OCI-LY3 (cell line): Measurements from ENCODE around the gene IFT43.

ENCODE experiments used
- H2AFZ ChIP-seq: fragments of 200-600, 300-600 bp; shearing (Covaris generic); 2 replicates; pipeline ENCODE4 v1.6.0; 2014; ENCODE audit warnings: antibody characterized with exemption, low read depth, low read length
- H3K27ac ChIP-seq: fragments of 200-600, 300-600 bp; sonication (generic); 2 replicates; pipeline ENCODE4 v1.5.1; 2014; ENCODE audit warnings: mild to moderate bottlenecking, low read length, moderate library complexity, mixed read lengths
- H3K27me3 ChIP-seq: fragments of 200-600, 300-600 bp; sonication (generic); 2 replicates; pipeline ENCODE4 v1.6.1; 2014; ENCODE audit warnings: low read depth, low read length, mixed read lengths
- H3K36me3 ChIP-seq: fragments of 200-600, 300-600 bp; sonication (generic); replicated peaks from 2 replicates; pipeline ENCODE3; 2014; ENCODE audit warnings: low read depth, low read length, mixed read lengths
- H3K4me1 ChIP-seq: fragments of 300-600, 200-600 bp; sonication (generic); 2 replicates; pipeline ENCODE4 v1.6.1; 2014; ENCODE audit warnings: low read length, mixed read lengths
- H3K4me2 ChIP-seq: fragments of 200-600, 300-600 bp; sonication (generic); 2 replicates; pipeline ENCODE4 v1.6.1; 2014; ENCODE audit warnings: low read length, mixed read lengths
- H3K4me3 ChIP-seq: fragments of 300-600, 200-600 bp; sonication (generic); 2 replicates; pipeline ENCODE4 v1.5.1; 2014; ENCODE audit warnings: antibody characterized with exemption, mild to moderate bottlenecking, low read length, moderate library complexity
- H3K79me2 ChIP-seq: fragments of 300-600, 200-600 bp; shearing (Covaris generic); 2 replicates; pipeline ENCODE4 v1.6.1; 2014; ENCODE audit warnings: mild to moderate bottlenecking, low read length, mixed read lengths
- H3K9ac ChIP-seq: fragments of 300-600, 200-600 bp; shearing (Covaris generic); 2 replicates; pipeline ENCODE4 v1.6.0; 2014; ENCODE audit warnings: mild to moderate bottlenecking, low read length, moderate library complexity
- H3K9me3 ChIP-seq: fragments of 200-600, 300-600 bp; shearing (Covaris generic); 2 replicates; pipeline ENCODE4 v1.6.1; 2014; ENCODE audit warnings: low read length, mixed read lengths; ENCODE audit not compliant: insufficient read depth
- H4K20me1 ChIP-seq: fragments of 200-600, 300-600 bp; sonication (generic); 2 replicates; pipeline ENCODE4 v1.6.1; 2016; ENCODE audit warnings: low read length, mixed read lengths; ENCODE audit not compliant: insufficient read depth
- EZH2phosphoT487 ChIP-seq: fragments of 200-600 bp; shearing (Covaris generic); IDR thresholded peaks from 2 replicates; pipeline ENCODE4 v1.6.1; 2018; ENCODE audit warnings: antibody characterized with exemption, mixed run types, low read depth
- TF ChIP-seq, protein P1 (sequence below): fragments of 200-600, 300-600 bp; sonication (generic); IDR thresholded peaks from 2 replicates; pipeline ENCODE4 v1.5.1; 2014; ENCODE audit warnings: antibody characterized with exemption, low read length, low read depth

The IFT43 gene

DNA sequence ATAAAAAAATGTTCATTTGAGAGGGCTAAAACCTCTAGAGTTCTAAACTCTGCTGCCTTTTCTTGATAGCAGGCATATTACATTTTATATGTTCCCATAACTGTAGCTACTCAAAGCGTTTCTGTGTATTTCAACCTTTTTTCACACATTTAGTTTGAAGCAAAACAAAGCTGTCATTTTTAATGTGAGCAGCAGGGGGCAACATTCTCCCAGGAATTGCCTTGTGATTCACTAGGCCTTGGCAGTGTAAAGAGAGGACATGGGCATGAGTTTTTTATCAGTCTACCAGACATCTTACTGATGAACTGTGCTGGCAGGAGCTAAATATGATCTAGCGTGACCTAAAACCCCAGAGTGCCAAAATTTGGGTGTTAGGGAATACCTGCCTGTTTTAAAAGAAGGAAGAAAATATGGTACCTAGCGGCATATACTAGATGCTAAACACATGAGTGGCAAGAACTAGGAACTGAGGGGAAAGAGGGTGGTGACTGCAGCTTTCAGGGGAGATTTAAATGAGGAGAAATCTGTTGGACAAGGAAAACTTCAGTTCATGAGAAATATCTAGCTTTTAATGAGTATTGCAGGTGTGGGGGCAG, 65.3 kb downstream of the IFT43 start:
- H3K27me3 ChIP-seq: no peaks in the 10 kb centered on the region
- no peak overlapping the region for H3K4me3 ChIP-seq
- no peaks in the 10 kb centered on the region for H3K36me3 ChIP-seq
- no peaks in the 10 kb centered on the region for H3K4me1 ChIP-seq
- no peak overlapping the region for H3K27ac ChIP-seq
- no peaks in the 10 kb centered on the region for H4K20me1 ChIP-seq
- H3K9ac ChIP-seq: no peak overlapping the region
- no peaks in the 10 kb centered on the region for H3K9me3 ChIP-seq
- H3K4me2 ChIP-seq: no peak overlapping the region
- H2AFZ ChIP-seq: no peak overlapping the region
- no peaks in the 10 kb centered on the region for H3K79me2 ChIP-seq
- TF ChIP-seq, protein P1, sequence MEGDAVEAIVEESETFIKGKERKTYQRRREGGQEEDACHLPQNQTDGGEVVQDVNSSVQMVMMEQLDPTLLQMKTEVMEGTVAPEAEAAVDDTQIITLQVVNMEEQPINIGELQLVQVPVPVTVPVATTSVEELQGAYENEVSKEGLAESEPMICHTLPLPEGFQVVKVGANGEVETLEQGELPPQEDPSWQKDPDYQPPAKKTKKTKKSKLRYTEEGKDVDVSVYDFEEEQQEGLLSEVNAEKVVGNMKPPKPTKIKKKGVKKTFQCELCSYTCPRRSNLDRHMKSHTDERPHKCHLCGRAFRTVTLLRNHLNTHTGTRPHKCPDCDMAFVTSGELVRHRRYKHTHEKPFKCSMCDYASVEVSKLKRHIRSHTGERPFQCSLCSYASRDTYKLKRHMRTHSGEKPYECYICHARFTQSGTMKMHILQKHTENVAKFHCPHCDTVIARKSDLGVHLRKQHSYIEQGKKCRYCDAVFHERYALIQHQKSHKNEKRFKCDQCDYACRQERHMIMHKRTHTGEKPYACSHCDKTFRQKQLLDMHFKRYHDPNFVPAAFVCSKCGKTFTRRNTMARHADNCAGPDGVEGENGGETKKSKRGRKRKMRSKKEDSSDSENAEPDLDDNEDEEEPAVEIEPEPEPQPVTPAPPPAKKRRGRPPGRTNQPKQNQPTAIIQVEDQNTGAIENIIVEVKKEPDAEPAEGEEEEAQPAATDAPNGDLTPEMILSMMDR: peak; percentile 88
- TF ChIP-seq EZH2phosphoT487: no peak

DNA sequence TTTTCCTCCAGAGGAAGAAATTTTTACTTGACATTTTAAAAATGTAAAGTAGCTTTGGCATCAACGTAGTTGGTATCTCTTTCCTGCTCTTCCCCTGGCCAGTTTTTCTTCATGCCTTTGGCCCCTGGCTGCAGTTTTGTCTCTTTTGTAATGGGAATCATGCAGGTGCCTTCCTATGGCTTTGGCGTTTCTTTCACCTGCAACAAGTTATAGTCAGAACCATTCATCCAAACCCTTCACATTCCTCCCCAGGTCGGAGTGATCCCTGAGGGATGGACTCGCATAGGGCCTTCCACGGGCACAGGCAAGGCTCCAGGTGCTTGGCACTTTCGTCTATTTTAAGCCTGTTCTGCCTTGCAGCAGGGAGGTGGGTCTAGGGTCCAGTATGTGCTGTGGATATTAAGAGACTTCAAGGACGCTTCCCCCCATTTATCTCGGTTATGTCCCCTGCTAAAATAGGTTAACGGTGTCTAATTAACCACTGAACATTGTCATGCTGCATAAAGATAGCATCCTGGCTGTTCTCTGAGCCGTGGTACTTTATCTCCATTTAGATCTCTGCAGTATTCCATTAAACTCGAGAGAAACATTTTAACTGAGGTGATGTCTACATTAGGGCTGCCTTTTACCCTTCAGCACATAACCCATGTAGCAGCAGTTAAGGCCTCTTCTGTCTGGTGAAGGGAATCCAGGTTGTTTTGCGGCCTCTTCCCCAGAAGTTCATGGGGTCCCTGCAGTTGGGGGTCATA, 66.3 kb downstream of the IFT43 start:
- no peaks in the 10 kb centered on the region for H3K36me3 ChIP-seq
- H3K4me1 ChIP-seq: no peaks in the 10 kb centered on the region
- H3K27ac ChIP-seq: no peak overlapping the region
- H3K27me3 ChIP-seq: no peaks in the 10 kb centered on the region
- no peak overlapping the region for H3K4me2 ChIP-seq
- TF ChIP-seq, protein P1: no peak
- no peak for TF ChIP-seq EZH2phosphoT487
- no peak overlapping the region for H3K9ac ChIP-seq
- H3K4me3 ChIP-seq: no peak overlapping the region
- no peaks in the 10 kb centered on the region for H3K79me2 ChIP-seq
- no peaks in the 10 kb centered on the region for H3K9me3 ChIP-seq
- H4K20me1 ChIP-seq: no peaks in the 10 kb centered on the region
- H2AFZ ChIP-seq: no peak overlapping the region

DNA sequence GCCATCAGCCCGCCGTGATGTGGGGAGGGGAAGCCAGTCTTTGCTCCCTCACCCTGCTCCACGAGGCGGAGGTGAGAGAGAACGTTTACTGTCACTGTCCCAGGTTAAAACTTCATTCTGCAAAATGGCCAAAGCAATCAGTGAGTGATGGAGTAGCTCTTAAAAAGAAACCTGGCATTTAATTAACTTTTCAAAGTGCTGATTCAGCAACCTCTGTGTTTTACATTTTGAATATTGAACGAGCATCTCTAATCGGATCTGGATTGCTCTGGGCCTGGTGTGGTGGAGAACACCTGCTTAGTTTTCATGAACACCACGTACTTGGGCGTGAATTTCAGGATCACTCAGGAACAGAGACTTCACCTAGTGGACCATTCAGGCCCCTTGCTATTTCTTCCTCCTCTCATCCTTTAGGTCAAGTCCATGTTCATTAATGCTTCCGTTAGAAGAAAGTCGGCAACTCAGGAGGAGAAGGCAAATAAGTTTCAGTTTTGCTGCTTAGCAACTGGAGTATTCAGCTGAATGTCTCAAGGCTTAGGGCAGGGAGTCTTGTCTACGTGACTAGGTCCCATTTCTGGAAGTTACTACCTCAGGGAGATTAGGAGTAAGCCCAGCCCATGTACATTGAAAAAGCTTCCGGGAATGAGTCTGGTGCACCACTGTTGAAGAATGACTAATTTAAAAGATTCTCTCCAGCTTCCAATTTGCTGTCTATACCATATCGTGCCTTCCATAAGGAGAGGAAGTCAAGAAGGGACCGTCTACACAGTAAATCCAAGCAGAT, 68.2 kb downstream of the IFT43 start:
- Histone ChIP-seq H3K9me3 (no peaks in the 10 kb centered on the region), H3K27ac (no peak overlapping the region), H2AFZ (no peak overlapping the region), H3K27me3 (no peaks in the 10 kb centered on the region), H3K9ac (no peak overlapping the region), H3K4me2 (no peak overlapping the region), H3K4me3 (no peak overlapping the region), H4K20me1 (no peaks in the 10 kb centered on the region), H3K4me1 (no peaks in the 10 kb centered on the region), H3K36me3 (no peaks in the 10 kb centered on the region), H3K79me2 (no peaks in the 10 kb centered on the region)
- TF ChIP-seq EZH2phosphoT487: no peak
- TF ChIP-seq, protein P1: no peak

DNA sequence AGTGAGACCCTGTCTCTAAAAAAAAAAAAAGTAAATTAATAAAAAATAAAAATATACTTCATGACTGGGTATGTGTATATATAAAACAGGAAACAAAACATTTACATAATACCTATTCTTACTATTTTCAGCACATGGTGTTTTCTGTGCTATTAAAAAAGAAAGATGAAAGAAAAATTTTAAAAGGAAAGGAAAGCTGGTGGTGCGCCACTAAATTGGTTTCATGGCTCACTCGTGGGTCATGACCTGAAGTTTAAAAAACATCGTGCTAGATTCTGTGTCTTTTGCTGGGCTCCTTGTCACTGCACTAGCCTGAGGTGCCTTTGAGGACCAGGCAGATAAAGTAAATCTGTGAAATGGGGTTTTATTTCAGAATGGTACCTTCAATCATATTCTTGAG, 69.8 kb downstream of the IFT43 start:
- Histone ChIP-seq H3K9me3 (no peaks in the 10 kb centered on the region), H3K79me2 (no peaks in the 10 kb centered on the region), H3K4me3 (no peak overlapping the region), H2AFZ (no peak overlapping the region), H3K27ac (no peak overlapping the region), H4K20me1 (no peaks in the 10 kb centered on the region), H3K36me3 (no peaks in the 10 kb centered on the region), H3K27me3 (no peaks in the 10 kb centered on the region), H3K9ac (no peak overlapping the region), H3K4me1 (no peaks in the 10 kb centered on the region), H3K4me2 (no peak overlapping the region)
- TF ChIP-seq, protein P1: no peak
- TF ChIP-seq EZH2phosphoT487: no peak
